DND-41 (cell line): ENCODE results near the gene RPL29.

ENCODE experiments used
- EZH2 ChIP-seq: IDR thresholded peaks from 3 replicates; pipeline ENCODE4 v1.6.1; 2012; ENCODE audit warnings: borderline replicate concordance, low read depth, mild to moderate bottlenecking, moderate library complexity, low read length, inconsistent platforms; ENCODE audit not compliant: severe bottlenecking
- TF ChIP-seq, protein P1 (sequence below): IDR thresholded peaks from 2 replicates; pipeline ENCODE4 v1.5.1; 2012; ENCODE audit warnings: borderline replicate concordance, low read length, moderate library complexity, mild to moderate bottlenecking; ENCODE audit not compliant: poor library complexity, severe bottlenecking; ENCODE audit errors: extremely low read depth

DNA sequence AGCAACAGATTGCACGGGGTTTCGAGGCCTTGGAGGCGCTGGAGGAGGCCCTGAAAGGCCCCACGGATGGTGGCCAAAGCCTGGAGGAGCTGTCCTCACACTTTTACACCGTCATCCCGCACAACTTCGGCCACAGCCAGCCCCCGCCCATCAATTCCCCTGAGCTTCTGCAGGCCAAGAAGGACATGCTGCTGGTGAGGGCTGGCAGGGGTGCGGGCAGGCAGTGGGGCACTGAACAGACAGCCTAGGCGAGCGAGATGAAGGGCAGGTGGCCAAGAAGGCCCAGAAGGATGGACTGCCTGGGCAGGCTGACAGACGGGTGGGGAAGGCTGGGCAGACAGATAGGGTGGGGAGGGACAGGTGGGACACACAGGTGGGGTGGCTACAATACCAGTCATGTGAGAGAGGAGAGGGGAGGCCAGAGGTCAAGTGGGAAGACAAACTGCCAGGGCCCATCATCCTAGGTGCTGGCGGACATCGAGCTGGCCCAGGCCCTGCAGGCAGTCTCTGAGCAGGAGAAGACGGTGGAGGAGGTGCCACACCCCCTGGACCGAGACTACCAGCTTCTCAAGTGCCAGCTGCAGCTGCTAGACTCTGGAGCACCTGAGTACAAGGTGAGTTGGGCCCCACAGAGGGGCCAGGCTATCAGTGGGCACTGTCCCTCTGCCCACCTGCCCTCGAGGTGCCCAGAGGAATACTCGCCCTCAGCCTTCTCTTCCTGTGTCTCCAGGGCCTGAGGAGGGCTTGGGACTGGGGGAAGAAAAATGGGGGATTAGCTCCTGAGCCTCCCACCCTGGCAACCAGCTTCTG lies 50.5 kb downstream of the RPL29 start:
- TF ChIP-seq, protein P1, sequence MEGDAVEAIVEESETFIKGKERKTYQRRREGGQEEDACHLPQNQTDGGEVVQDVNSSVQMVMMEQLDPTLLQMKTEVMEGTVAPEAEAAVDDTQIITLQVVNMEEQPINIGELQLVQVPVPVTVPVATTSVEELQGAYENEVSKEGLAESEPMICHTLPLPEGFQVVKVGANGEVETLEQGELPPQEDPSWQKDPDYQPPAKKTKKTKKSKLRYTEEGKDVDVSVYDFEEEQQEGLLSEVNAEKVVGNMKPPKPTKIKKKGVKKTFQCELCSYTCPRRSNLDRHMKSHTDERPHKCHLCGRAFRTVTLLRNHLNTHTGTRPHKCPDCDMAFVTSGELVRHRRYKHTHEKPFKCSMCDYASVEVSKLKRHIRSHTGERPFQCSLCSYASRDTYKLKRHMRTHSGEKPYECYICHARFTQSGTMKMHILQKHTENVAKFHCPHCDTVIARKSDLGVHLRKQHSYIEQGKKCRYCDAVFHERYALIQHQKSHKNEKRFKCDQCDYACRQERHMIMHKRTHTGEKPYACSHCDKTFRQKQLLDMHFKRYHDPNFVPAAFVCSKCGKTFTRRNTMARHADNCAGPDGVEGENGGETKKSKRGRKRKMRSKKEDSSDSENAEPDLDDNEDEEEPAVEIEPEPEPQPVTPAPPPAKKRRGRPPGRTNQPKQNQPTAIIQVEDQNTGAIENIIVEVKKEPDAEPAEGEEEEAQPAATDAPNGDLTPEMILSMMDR: no peak
- no peak for TF ChIP-seq EZH2
